ENCODE measurements around the gene MMP26.

DNA sequence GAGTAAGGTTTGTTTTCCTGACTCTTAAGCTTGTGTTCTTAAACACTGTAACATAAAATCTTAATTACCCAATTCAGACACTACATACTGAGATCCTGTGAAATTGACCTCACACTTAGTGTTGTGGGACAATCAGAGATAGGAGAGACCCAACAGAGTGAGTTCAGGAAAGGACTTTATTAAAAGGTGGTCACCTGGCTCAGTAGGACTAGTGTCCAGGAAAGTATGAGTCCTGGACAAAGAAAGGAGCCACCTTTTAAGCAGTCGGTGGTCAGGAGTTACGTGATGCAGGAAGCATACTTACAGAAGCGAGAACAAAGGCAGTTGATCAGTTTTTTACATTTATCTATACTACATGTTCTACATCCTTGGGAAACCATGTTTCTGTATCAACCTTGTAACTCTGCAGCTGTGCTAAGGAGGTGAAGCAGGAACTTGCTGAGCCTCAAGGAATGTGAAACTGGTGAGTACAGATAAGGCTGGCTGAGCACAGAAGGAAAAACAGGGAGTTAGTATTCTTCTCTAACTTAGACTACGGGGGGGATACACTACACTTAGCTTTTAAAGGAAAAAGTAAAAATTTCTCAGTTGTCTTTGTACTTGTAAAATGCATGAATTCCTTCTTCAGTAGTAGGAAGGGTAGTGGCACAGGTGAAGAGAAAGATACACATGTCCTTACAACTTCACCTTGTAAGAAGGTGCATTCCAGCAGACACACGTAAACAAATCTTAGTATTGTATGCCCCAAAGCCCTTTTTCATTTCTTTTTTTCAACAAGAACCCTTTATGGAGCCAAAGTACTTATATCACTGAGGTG, 45.7 kb upstream of the MMP26 start:
- TF ChIP-seq, protein P1, sequence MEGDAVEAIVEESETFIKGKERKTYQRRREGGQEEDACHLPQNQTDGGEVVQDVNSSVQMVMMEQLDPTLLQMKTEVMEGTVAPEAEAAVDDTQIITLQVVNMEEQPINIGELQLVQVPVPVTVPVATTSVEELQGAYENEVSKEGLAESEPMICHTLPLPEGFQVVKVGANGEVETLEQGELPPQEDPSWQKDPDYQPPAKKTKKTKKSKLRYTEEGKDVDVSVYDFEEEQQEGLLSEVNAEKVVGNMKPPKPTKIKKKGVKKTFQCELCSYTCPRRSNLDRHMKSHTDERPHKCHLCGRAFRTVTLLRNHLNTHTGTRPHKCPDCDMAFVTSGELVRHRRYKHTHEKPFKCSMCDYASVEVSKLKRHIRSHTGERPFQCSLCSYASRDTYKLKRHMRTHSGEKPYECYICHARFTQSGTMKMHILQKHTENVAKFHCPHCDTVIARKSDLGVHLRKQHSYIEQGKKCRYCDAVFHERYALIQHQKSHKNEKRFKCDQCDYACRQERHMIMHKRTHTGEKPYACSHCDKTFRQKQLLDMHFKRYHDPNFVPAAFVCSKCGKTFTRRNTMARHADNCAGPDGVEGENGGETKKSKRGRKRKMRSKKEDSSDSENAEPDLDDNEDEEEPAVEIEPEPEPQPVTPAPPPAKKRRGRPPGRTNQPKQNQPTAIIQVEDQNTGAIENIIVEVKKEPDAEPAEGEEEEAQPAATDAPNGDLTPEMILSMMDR (conservative IDR thresholded peaks at IDR 0.05): no peak
- TF ChIP-seq ZFX (IDR thresholded peaks at IDR 0.05): no peak
